Measurements from ENCODE around the gene LRRC66. TPM values are rescaled to one million over a fixed set of nuclear protein-coding genes. Genes with fewer than 3 reads are reported as not detected.
A peak's percentile ranks its signal among the peaks of the same experiment; 100 is the strongest.

The LRRC66 gene
- total and polyA plus RNA-seq, 12 donors: 0.08 to 1.5 (median 0.26) TPM; not detected in 1

GRCh38 chr4:52051615-52052474 is 31.7 kb upstream of the LRRC66 start:
- Histone ChIP-seq H3K27ac (peak overlapping the region in 9 of 10 donors; percentile 16 to 84 (median 66)), H3K9me3 (no peaks in the 10 kb centered on the region), H3K4me3 (peak overlapping the region; percentile 40 to 78 (median 61)), H3K27me3 (peaks cover 0 to 75% (median 9%) of the 10 kb centered on the region in 7 donors), H3K4me1 (peaks cover 0 to 19% (median 12%) of the 10 kb centered on the region in 9 donors), H3K36me3 (no peaks in the 10 kb centered on the region)
- DNase-seq (peak; percentile 69 to 76), ATAC-seq (peak; percentile 90 to 96 (median 93))
- 7% methylated on average over 46 of the region's 46 CpGs for WGBS, 2 donors
- intact Hi-C loops (cut with DNase I): no loop called here
- TF ChIP-seq, protein P1, sequence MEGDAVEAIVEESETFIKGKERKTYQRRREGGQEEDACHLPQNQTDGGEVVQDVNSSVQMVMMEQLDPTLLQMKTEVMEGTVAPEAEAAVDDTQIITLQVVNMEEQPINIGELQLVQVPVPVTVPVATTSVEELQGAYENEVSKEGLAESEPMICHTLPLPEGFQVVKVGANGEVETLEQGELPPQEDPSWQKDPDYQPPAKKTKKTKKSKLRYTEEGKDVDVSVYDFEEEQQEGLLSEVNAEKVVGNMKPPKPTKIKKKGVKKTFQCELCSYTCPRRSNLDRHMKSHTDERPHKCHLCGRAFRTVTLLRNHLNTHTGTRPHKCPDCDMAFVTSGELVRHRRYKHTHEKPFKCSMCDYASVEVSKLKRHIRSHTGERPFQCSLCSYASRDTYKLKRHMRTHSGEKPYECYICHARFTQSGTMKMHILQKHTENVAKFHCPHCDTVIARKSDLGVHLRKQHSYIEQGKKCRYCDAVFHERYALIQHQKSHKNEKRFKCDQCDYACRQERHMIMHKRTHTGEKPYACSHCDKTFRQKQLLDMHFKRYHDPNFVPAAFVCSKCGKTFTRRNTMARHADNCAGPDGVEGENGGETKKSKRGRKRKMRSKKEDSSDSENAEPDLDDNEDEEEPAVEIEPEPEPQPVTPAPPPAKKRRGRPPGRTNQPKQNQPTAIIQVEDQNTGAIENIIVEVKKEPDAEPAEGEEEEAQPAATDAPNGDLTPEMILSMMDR (IDR thresholded peaks at IDR 0.05): no peak

DNA sequence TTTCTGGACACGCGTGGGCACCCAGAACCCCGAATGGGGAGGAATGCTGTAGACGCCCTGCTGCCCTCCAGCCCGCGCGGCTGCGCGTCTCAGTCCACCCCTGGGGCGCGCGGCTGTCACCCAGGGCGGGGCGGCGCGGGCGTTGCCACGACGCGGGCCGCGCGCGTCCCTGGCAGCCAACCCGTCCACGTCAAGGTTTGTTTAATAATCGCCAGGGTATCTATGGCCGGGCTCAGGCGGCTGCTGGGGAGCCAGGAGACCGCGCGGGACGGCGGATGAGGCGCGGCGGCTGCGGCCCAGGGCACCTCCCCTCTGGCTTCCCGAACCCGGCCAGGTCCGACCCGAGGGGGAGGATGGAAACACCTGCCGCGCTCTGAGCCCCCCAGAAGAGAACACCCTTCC is 31.1 kb upstream of the LRRC66 start, which contains the start of gene SPATA18:
TSS of gene SPATA18 (plus strand) at position 92 of the 402 bp plus-strand sequence. CDS start 401 bp downstream, outside the sequence.
- intact Hi-C loops (cut with DNase I): no loop called here
- no peaks in the 10 kb centered on the region for H3K36me3 ChIP-seq
- H3K4me1 ChIP-seq: peaks cover 0 to 19% (median 12%) of the 10 kb centered on the region in 9 donors
- DNase-seq (peak; percentile 11 to 38), ATAC-seq (peak; percentile 53 to 85 (median 66))
- H3K27me3 ChIP-seq: peaks cover 0 to 81% (median 10%) of the 10 kb centered on the region in 7 donors
- peak within 1 kb of the TSS in 9 of 10 donors; percentile 16 to 84 (median 66) for H3K27ac ChIP-seq
- H3K4me3 ChIP-seq: peak within 1 kb of the TSS; percentile 40 to 78 (median 61)
- no peaks in the 10 kb centered on the region for H3K9me3 ChIP-seq
- TF ChIP-seq, protein P1 (IDR thresholded peaks at IDR 0.05): no peak
- 1% methylated on average over 44 of the region's 44 CpGs for WGBS, 2 donors

DNA sequence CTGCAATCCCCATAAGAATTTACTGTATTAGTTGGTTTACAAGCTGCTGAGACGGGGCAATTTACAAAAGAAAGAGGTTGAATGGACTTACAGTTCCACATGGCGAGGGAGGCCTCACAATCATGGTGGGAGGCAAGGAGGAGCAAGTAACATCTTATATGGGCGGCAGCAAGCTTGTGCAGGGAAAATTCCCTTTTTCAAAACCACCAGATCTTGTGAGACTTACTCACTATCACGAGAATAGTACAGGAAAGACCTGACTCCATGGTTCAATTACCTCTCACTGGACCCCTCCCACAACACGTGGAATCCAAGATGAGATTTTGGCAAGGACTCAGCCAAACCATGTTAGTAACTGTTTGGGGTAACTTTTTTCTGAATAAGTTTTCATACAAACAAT is 29.1 kb upstream of the LRRC66 start:
- TF ChIP-seq, protein P1 (IDR thresholded peaks at IDR 0.05): no peak
- intact Hi-C loops (cut with DNase I): no loop called here
- Histone ChIP-seq H3K27me3 (peaks cover 0 to 89% (median 14%) of the 10 kb centered on the region in 7 donors), H3K27ac (no peak overlapping the region), H3K9me3 (no peaks in the 10 kb centered on the region), H3K36me3 (no peaks in the 10 kb centered on the region), H3K4me1 (peaks cover 0 to 19% (median 12%) of the 10 kb centered on the region in 9 donors), H3K4me3 (no peak overlapping the region)
- ATAC-seq (no peak), DNase-seq (no peak)
- 95 to 96% methylated on average over 5 of the region's 5 CpGs for WGBS, 2 donors

DNA sequence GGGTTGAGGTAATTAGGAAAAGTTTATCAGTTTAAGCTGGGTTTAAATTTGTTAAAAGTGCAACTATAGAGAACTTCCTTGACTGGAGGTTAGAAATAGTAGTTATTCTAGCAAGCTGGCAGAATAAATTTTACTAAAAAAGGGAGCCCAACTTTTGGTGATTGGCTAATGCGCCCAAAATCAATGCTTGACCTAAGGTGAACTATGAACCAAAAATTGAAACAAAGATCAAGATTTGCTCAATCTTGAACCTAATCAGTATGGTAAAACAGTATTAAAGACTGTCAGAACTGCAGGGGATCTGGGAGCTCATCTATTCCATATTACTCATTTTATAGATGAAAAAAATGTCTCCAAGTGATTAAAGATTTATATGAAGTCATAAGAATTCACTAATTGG is 24.9 kb upstream of the LRRC66 start:
- Histone ChIP-seq H3K27me3 (peaks cover 0 to 68% (median 10%) of the 10 kb centered on the region in 7 donors), H3K36me3 (no peaks in the 10 kb centered on the region), H3K4me3 (no peak overlapping the region), H3K4me1 (no peaks in the 10 kb centered on the region), H3K9me3 (no peaks in the 10 kb centered on the region), H3K27ac (no peak overlapping the region)
- DNase-seq (no peak), ATAC-seq (no peak)
- TF ChIP-seq, protein P1 (IDR thresholded peaks at IDR 0.05): no peak
- intact Hi-C loops (cut with DNase I): no loop called here
- 94 to 100% methylated on average over 1 of the region's 1 CpG for WGBS, 2 donors
